Stromal cell of bone marrow (primary cell): ENCODE results near the gene DCTN3.

ENCODE experiments used
- DNase-seq: peaks from one replicate; pipeline ENCODE4 v3.0.0-alpha.2; 2012; ENCODE audit warnings: low read depth

The DCTN3 gene

DNA sequence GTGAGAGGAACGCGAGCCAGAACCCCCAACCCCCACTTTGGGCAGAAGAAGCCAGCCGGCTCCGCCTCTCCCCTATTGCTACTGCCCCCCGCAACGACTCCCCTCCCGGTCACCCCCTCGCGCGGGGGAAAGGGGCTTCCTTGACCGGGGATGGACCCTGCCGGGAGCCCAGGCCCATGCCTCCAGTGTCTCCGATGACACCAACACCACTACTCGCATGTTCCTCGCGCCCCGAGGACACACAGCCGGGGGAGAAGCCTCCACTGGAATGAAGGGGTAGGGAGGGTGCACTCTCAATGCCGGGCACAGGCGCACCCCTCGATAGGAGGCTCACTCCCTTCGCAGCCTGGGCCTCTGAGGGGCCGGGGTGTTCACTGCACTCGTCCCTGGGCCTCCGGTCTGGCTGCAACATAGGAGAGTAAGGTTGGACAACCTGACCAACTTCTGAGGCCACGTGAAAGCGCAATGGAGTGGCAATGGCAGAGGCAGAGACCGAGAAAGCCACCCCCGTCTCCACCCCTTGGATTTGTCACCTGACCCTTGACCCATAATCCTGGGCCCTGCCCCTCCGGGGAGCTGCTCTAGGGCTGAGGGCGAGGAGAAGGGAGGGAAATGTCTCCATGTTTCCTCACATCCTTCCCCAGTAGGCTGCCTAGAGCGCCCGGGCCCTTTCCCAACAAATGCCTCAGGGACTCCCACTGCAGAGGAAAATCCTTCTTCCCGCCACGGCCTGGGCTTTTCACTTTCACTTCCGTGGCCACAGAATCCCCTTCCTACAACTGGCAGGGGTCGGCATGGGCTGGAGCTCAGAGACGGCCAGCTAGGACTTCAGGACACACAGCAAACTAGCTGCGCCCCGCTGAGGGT, 29.7 kb downstream of the DCTN3 start:
- DNase-seq = no peak

GRCh38 chr9:34589636-34590380, 30.5 kb downstream of the DCTN3 start, which contains the start of gene CNTFR:
Gene CNTFR (minus strand): TSS chr9:34589724. CDS start chr9:34568981, 20,743 bp downstream.
- DNase-seq = no peak

DNA sequence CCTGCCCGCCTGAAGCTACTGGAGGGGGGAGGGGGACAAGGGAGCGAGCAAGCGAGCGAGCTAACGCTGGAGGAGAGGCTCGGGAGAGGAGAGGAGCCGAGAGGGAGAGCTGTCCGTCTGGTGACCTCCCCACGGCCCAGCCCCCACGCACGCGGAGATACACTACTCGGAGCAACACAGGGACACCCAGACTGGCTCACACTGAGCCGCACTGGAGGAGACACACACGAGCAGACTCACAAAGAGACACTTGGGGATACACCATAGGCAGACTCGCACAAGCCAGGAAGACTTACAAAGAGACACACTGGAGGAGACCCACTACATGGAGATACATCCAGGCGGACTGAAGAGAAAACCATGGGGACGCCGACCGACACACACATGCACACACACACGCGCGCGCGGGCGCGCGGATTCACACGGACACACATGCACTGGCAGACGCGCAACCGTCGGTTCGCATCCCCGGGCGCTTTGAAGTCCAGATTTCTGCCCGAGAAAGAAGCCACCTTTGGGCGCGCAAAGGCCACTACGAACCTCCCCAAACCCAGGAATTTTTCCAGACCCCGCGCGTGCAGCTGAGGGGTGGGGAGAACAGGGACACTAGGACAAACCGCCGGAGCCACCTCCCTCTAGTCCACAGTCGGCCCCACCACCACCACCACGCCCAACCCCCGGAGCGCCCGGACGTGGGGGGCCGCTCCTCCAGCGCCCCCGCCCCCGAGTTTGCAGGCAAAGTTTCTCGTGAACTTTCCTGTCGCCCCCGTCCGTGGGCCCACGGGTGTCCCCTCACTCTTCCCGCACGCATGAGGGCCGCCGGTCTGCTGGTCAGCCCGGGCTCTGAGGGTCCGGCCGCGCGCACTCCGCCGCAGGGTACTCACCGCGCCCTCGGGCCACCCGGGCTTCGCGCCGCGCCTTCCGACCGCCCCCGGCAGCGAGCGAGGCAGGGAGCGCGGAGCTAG, 31.3 kb downstream of the DCTN3 start:
- no peak for DNase-seq

- no peak for DNase-seq
These were observed 33.0 kb downstream of the DCTN3 start for GRCh38 chr9:34587271-34587670.

DNA sequence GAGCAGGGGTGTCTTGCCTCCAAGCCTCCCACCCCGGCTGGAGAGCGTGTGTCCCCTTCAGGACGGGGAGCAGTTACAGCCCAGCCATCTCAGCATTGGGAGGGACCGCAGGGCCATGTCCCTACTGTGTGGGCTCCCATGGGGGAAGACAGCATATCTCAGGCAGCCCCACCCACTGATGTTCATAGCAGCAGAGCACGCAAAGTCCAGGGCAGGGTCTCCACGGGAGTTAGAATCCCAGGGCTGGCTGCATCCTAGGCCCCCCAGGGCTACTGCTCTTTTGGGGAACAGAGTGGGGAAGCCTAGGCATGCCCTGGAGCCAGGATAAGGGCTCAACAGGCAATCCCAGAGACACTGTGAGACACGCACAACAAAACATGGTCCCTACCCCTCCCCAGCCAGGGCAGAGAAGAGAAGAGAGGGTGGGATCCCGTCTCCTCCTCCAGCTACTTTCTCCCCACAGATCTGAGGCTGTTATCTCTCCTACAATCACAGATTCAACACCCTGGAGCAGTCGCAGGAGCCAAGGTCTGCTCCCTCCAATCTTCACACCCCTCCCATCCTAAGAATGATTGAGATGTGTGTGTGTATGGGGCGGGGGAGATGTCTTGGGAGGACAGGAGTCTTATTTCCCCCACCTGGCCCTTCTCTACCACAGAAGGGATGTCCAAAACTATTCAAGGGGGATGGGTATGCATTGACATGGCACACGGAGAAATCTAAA, 34.2 kb downstream of the DCTN3 start:
- DNase-seq = no peak

- DNase-seq = no peak
These were observed 35.3 kb downstream of the DCTN3 start for GRCh38 chr9:34584970-34585369.

GRCh38 chr9:34582787-34583186, 37.5 kb downstream of the DCTN3 start:
- no peak for DNase-seq

DNA sequence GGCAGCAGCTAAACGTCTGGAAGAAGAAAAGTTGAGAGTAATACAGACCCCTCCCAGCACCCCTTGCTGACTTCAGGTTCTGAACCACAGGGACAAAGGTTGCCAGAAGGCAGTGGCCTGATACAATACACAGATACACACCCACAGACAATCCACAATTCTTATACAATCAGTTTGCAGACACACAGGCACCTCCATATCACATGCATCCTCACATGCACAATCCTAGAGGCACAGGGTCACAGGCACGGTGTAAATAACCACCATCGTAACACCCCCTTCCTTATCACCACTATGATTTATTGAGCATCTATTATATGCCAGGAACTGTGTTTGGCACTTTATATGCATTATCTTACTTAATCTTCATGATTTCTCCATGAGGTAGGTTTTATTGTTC, 39.0 kb downstream of the DCTN3 start:
- no peak for DNase-seq

DNA sequence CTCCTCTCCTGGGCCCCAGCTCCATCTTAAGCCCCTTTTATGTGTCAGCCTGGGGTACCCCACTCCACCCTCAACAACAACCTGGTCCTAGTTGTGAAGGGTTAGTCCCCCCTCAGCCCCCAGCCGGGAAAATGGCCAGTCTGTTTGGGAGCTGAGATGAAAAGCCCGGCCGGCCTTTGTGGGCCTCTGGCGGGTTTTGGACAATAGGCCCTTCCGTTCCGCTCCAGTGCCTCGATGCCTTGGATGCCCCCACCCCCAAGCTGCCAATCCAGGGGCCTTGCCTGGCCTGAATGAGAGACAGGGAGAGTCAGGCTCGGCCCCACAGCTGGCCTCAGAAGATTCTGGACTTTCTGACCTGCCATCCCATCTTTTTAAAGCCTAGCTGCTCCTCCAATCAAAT, 39.9 kb downstream of the DCTN3 start:
- DNase-seq = no peak

- DNase-seq = no peak
These were observed 40.5 kb downstream of the DCTN3 start for GRCh38 chr9:34579808-34580163.

- DNase-seq = no peak
These were observed 41.0 kb downstream of the DCTN3 start for GRCh38 chr9:34579104-34579807.

DNA sequence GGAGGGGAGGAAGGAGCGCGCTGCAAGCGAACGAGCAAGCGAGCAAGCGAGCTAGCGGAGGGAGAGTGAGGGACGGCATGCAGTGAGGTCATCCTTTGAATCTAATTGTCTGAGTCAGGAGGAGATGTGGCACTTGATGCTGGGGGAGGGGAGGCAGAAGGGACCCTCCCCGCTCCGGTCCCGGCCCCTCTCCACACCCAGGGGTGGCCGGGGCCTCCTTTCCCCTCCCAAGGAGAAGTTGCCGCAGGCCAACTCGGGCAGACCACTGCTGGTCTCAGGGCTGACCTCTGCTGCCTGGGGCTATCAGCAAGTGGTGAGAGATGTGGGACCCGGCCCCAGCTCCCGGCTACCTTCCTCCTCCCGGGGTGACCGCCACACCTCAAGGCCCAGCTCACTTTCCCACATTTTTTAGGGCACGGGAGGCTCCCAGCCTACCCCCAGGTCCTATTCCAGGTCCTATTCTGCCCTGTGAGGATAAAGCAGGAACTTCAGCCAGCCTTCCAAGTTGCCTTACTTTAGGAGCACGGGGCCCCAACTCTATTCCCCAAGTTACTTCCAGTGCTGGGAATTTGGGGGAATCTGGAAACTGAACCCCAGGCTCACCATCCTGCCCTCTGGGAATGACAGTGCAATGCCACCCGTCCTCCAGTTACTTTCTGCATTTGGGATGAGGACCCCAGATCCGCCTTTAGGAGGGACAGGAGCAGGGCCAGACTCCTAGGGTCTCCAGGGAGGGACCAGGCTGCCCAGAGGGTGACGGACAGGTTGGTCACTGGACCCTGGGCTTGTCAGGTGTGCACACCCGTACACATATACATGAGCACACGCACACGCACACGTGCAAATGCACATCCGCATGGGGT, 41.8 kb downstream of the DCTN3 start:
- peak; percentile 19 for DNase-seq

- DNase-seq = no peak
These were observed 42.7 kb downstream of the DCTN3 start for GRCh38 chr9:34577400-34578240.

- DNase-seq = no peak
These were observed 43.5 kb downstream of the DCTN3 start for GRCh38 chr9:34576597-34577399.

DNA sequence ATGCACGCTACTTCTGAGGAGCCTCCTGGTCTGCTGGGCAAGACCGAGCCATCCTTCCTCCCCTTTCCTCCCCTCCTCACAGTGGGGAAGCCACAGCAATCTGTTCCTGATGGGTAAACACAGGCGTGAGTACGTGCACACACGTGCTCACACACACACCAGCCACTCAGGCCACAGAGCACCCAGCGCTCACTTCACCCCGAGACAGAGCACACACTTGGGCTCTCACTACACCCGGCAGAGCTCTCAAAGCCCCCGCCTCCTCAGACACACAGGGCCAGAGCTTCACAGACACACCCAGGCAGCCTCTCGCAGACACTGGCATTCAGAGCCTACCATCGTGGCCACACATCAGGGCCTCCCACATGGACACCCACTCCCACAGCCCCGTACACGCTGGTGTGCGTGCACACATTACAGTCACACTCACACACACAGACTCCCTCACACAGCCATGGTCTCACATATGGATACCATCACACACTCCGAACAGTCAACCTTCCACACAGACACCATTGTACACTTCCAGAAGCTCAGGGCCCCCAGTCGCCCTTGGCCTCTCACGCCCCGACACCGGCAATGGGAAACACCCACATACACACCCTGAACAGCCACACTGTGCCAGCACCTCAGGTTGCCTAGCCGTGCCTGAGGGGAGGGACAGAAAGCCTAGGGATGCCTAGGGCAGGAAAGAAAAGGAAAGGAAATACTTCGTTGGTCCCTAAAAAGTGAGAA, 44.3 kb downstream of the DCTN3 start:
- no peak for DNase-seq

DNA sequence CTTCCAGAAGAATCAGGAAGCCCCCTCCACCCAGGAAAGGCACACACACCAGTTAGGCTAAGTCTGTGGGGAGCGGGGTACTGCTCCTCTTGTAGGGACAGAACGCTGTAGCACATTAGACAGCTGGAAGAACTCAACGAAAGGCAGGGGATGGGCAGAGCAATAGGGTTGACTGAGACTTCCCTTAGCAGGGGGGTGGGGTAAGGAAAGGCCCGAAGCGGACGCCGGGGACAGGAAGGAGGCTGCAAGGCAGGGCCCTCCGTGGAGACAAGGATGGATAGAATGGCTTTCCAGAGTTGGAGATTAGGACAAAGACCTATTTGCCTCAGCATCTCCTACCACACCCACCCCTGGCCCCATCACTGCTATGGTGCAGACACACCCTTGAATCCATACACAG, 45.1 kb downstream of the DCTN3 start:
- DNase-seq = no peak

DNA sequence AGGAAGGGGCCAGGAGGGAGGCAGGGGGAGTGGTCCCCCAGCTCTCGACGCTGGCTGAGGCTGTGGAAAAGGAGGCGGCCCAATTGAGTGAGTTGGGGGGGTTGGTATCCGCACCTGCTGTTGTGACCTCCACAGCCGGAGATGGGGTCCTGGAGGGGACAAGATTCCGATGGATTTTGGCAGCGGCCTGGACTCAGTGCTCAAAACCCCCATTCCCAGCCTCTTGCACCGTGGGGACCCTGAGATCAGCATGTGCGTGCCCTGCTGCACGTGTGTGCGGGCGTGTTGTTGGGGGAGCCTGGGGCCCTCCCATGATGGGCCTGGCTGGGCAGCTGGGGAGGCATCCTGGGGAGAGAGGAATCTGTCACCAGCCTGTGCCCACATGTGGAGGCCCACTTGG, 45.7 kb downstream of the DCTN3 start:
- no peak for DNase-seq
